CD4-positive, alpha-beta T cell treated with Interleukin-21 for 1 hour (primary cell): ENCODE results near the gene SLC6A8.
"Not testable (repeated sequence)": the region's sequence is repeated elsewhere in the genome, so short reads cannot be mapped to it uniquely, and the experiment has no call there.

Experiments
- DNase-seq: peaks from one replicate; pipeline ENCODE4 v3.0.0-alpha.2; 2020

The SLC6A8 gene

DNA sequence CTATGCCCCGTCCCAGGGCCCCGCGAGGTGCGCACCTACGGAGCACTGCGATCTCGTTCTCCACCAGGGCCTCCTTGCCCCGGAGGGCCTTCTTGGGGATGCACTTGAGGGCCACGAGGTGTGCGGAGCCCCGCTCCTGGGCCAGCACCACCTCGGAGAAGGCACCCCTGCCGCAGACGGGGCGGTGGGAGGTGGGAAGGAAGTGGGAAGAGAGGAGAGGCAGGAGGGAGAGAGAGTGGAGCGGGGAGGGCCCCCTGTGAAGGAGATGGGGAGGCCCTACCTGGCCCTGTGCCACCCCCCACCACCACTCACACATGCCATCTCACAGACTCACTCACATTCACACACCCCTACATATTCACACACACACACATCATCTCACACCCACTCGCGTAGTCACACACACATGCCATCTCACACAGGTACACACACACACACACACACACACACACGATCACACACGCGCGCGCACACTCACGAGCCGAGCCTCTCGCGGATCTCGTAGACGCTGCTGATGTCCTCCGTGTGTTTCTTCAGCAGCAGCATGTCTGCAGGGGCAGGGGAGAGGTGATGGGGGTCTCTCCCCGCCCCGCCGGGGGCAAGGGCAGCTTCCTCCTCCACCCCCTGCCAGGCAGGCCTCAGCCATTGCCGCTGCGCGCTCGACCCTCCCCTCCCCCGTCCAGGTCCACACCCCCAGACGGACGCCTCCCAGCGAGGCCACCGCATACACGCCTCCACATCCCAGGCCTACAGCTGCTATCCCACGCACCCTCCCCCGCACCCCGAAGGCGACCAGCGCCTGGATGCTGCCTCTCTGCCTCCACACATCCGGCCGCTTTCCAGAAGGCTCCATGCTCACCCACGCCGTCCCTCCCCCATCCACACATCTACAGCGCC lies 14.9 kb upstream of the SLC6A8 start:
- DNase-seq, result no peak

DNA sequence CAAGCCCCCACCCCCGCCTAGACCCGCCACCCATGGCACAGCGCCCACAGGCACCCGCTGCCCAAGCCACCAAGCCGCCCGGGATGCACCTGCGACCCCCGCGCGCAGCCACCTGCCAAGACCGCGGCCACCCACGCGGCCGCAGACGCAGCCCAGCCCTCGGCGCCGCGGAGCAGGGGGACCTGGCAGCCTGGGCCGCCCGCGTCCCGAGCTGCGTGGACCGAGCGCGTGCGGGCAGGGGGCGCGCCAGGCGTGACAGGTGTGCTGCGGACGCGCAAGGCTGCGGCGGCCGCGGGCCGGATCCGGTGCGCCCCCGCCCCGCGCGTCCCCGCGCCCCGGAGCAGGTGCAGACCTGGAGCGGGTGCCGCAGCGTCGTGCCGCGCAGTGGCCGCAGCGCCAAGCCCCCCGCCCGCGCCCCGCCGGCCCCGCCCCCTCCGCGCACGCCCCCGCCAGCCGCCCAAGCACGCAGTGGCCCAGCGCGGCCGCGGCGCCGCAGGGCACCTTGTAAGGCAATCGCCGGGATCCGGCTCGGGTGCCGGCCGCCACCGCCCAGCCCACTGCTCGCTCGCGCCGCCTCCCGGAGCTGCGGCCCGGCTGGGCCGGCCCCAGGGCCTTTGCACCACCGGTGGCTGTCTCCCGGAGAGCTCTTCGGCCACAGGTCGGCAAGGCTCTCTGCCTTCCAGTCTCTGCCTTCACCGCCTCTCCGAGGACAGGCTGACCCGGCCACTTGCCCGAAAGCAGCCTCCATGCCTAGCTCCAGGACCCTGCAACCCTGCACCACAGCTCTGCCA lies 14.1 kb upstream of the SLC6A8 start, which contains the start of gene PNCK:
Gene PNCK (minus strand): TSS at position 386 of the 791 bp plus-strand sequence. CDS start 737 bp downstream, outside the sequence.
- no peak for DNase-seq

DNA sequence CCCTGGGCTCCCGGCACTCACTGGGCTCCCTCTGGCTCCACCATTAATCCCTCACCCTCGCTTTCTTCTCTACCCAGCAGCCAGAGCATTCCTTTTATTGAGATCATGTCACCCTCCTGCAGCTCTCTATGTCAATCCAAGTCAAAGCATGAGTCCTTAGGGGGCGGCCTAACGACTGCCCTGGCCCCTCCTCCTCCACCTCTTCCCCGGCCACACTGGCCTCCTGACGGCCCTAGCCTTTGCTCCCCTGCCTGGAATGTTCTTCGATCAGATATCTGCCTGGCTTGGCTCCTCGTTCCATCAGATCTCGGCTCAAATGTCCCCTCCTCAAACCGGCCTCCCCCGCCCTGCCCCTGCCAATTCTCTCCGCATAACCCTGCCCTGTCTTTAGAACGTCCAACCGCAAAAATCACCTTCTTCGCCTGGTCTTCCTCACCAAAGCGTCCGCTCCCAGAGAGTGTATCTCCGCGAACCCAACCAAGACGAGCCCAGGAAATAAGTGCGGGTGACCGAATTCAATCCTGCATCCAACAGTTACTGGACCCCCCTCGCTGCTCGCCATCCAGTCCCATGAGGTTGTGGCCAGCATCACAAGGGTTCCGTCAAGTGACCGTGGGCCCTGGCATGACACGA lies 13.4 kb upstream of the SLC6A8 start:
- no peak for DNase-seq

DNA sequence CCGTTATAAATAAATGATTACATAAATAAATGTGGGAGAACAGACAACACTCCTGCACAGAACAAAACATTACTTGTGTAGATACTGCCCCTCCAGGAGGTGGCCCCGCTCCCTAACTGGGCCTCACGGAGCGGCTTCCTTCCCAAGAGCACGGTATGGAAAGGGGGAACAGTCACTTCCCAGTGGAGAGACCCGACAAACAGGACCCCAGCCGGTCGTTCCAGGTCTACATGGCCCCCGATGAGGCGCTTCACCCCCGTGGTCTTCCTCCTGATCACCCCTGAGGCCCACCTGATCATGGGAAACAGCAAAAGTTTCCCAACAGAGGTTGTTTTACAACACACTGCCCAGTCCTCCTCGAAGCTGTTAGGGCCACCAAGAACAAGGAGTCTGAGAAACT lies 6.6 kb upstream of the SLC6A8 start:
- DNase-seq, result no peak

DNA sequence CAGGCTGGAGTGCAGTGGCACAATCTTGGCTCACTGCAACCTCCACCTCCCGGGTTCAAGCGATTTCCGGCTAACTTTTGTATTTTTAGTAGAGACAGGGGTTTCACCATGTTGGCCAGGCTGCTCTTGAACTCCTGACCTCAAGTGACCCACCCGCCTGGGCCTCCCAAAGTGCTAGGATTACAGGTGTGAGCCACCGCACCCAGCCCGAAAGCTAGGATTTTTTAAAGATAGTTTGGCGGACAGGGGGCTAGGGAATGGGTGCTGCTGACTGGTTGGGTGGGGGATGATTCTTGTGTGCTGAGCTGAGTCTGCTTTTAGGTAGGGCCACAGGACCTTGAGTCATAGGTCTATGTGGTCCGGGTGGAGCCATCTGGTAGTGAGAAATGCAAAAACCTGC lies 4.2 kb upstream of the SLC6A8 start:
- not testable (repeated sequence) for DNase-seq

DNA sequence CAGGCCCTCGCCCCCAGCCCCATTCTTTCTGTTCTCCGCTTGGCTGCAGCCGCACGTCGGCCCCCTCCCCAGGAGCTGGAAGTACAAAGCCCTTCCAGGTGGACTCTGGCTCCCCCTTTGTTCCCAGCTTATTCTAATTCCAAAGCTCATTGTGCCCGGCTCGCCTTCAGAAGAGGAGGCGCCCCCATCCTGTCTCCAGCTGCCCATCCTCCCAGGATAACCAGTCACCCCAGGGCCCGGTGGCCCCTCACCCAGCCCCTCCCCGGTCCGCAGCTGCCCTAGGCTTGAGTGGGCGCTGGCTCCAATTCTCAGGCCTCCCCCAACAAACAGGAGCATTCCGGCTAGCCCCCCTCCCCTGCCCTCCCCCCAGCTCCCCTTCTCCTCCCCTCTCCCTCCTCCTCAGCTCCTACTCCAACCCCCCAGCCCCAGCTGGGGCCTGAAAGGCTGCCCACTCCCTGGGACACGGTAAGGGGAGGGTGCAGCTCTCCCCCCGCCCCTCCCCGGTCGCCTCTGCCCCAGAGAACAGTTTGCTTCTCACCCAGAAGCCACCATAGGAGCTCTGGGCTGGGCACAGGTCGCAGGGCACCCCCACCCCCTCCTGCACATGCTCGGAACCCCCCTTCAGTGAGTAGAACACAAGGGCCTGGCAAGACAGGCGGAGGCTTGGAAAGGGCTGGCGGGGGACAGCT lies 3.1 kb upstream of the SLC6A8 start:
- DNase-seq, result no peak

DNA sequence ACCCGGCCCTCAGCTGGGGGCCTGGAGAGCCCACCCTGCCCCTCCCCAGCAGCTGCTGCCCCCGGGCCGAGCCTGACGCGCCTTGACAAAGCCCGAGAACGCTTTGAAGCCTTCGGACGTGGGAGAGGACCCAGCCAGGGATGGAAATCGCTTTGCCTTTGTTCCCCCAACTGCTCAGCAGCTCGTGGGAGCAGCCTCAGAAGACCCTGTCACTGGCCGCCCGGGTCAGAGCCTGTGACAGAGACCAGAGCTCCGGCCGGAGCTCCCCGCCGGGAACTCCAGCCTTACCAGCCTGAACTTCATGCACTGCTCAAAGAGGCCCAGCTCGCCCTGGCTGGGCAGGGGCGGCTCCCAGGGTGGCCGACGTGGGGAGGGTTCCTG lies 2.6 kb upstream of the SLC6A8 start:
- no peak for DNase-seq

DNA sequence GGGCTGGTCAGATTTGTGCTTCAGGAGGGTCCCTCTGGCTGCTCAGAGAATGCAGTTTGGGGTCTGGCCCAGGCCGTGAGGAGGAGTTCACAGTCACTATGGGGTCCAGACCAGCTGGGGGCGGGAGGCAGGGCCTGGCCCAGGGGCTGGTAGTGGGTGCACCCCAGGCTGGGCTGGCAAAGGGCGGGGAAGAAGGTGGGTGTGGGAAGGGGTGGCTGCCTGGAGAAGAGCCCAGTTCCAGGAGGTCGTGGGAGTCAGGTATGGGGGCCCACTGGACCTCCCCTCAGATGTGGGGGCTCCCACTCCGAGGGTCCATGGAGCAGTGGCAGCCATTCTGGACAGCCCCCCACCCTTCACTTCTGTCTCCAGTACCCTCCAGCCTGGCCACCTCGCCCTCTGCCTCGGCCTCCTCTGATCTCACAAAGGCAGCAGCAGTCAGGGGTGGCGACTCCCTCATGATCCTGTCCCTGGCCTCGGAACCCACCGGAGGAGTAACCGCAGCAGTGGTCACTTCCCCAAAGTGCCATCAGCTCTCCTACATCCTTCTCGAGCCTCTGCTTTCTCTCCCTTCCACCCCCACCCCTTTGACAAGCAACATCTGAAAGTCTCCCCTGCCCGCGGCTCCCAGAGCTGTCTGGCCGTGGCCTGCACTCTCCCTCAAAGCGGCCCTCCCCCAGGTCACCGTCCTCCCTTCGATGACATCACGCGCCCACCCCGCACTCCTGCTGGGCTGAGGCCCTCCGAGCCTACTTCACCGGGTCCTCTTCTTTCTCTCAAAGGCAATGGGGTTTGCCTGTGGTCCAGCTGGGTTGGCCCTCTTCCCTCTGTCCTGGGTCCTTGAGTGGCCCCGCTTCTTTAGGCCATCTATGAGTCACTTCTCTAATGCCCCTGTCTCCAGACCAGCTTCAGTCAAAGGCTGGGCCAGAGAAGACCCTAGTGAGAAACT lies 1.7 kb upstream of the SLC6A8 start:
- no peak for DNase-seq

DNA sequence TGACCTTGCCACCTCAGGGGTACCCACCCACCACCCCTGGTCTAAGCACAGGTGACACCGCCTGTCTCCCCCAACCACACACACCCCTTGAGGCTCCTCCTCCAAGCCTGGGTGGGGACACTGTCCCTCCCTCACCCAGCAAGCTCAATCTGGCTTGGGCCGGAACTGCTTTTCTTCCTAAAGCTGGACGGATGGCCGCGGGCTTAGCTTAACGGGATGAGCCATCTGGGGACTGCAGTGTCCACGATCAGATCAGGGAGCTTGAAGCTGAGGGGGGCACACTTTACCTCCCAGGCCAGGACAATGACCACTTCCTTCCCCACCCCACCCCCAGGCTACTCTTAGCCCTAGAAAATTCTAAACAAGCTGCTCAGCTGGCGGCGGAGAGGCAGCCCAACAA lies 1.0 kb upstream of the SLC6A8 start:
- DNase-seq, result no peak

DNA sequence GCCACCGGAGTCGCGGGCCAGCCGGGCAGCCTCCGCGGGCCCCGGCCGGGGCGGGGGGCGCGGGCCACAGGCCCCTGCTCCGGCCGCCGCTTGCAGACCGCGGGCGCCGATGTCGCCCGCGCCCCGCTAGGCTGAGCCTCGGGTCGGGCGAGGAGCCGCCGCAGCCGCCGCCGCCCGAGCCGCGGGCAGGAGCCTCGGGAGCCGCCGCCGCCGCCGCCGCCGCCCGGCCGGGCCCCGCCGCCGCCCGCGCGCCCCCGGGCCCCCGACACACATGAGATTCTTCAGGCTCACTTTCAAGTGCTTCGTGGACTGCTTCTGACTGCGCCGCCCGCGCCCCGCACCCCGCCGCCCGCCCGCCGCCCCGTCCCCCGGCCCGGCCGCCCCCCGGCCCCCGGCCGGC lies 345 bp downstream of the SLC6A8 start:
- DNase-seq, result no peak

DNA sequence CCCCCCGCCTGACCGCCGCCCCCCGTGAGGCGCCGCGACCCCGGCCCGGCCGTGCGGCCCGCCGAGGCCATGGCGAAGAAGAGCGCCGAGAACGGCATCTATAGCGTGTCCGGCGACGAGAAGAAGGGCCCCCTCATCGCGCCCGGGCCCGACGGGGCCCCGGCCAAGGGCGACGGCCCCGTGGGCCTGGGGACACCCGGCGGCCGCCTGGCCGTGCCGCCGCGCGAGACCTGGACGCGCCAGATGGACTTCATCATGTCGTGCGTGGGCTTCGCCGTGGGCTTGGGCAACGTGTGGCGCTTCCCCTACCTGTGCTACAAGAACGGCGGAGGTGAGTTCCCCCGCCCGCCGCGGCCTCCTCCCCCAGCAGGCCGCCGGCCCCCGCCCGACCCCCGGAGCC lies 780 bp downstream of the SLC6A8 start:
- DNase-seq, result no peak

DNA sequence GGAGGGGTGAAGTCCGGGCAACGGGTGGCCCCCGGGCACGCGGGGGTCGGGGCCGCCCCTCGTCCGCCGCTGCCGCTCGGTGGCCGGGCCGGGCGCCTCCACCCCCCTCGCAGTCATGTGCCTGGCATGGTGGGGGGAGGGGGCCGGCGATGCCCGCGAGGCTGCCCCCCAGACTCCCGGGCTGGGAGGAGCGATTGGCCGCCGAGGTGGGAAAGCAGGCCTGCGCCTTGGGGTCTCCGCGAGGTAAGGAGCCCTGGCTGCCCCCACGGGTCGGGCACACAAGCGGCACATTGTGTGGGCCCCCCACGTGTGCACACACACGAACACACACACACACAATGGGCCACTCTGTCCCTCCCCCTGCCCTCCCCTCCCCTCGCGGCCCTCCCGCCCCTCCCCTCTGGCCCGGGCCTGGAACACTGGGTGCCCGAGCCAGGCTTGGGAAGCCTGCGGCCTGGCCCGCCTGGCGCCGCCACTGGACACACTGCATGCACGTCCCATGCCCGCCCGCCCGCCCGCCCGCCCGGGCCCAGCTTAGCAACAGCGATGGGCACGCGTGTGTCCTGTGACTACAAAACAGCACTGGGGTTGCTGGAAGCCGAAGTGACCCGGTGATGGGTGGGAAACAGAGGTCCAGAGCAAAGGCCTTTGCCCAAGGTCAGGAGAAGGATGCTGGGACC lies 1.3 kb downstream of the SLC6A8 start:
- no peak for DNase-seq

DNA sequence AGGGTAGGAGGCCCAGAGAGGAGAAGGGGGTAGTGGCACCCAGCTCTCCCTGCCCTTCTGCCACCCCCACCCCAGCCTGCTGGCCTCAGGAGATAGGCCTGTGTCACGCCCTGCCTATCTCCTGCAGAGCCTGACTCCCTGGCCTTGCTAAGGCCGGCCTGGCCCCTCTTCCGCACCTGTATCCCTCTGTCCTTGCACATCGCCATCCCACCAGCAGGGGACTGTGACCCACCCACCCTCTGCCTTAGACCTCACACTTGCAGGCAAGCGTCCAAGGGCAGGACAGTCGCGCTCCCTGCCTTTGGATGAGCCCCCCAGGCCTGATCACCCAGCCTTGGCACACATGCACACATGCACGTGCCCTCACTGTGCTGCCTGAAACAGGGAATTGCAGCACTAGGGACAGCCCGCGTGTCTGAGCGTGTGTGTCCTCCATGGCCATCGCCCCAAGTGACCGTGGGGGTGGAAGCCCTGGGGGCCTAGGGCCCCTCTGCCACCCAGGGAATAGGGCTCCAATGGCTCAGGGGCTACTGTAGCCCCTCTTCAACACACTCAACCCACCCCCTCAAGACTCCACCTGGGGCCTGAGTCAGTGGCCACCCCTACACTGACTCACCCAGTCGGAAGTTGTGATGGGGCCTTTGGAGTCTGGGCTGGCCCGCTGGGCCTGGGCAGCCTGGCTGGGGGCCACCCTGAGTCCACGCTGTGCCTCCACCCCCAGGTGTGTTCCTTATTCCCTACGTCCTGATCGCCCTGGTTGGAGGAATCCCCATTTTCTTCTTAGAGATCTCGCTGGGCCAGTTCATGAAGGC lies 2.1 kb downstream of the SLC6A8 start:
- no peak for DNase-seq

DNA sequence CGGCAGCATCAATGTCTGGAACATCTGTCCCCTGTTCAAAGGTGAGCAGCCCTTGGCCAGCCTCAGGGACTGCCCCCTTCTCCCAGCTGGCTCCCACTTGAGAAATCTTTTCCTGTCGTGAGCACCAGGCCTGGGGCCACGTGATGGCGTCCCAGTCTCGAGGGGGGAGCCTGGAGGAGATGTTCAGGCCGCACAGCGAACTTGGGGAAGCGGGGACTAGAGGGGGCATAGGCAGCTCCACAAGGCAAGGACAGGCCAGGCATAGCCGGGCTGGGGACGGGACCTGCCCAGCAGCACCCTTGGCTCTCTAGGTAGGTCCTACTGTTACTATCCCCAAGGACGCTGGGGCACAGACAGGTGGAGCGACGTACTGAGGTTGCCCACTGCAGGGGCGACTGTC lies 2.7 kb downstream of the SLC6A8 start:
- no peak for DNase-seq

DNA sequence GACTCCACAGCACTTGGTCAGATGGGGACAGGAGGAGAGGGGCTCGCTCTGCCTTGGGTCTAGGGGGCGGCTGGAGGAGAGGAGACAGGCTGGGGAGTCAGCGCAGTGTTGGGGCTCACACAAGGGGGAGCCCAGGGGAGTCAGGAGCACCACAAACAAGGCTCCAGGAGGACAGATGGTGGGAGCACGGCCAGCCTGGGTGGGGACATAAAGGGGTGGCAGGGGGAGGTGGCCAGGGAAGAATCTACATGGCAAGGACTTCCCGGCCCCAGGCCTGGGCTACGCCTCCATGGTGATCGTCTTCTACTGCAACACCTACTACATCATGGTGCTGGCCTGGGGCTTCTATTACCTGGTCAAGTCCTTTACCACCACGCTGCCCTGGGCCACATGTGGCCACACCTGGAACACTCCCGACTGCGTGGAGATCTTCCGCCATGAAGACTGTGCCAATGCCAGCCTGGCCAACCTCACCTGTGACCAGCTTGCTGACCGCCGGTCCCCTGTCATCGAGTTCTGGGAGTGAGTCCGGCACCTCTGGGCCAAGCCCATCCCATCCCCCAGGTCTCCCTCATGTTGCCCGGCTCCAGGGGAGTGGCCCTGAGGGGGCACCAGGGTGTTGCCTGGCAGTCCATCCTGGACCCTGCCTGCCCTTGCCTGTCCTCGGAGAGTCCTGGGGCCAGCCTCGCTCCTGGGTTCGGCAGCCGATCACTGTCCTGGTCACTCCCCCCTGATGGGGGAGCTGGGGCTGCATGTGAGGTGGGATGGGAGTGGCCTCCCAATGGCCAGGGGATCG lies 3.5 kb downstream of the SLC6A8 start:
- DNase-seq, result not testable (repeated sequence)

DNA sequence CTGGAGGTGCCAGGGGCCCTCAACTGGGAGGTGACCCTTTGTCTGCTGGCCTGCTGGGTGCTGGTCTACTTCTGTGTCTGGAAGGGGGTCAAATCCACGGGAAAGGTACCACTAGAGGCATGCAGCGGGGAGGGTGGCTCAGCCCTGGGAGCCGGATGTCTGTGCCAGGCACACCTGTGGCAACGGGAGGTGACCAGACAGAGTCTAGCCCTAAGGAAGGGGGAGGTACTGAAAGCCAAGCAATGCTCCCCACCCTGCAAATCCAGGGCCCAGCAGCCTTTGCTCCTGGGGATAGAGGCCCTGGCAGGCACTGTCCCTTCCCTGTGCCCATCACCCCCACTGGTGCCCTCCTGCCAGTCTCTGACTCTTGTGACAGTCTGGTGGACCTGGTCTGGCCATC lies 4.3 kb downstream of the SLC6A8 start:
- DNase-seq, result no peak

DNA sequence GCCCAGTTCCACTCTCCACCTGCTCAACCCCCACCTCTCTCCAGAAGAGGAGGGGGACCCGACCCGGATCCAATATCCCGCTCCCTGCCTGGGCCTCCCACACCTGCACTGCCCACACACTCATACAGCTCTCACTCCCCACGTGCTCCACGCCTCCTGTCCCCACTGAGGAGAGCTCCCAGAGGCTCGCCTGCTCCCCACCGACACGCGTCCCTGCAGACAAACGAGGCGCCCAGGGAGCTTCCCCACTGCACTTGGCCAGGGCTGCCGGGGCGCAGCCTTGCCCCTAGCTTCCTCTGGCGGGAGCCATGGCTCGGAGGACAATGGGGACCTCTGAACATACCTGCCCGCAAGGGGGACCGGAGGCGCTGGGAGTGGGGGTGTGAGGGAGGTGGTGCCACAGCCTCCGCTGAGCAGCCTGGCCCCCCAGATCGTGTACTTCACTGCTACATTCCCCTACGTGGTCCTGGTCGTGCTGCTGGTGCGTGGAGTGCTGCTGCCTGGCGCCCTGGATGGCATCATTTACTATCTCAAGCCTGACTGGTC lies 5.0 kb downstream of the SLC6A8 start:
- DNase-seq, result no peak

DNA sequence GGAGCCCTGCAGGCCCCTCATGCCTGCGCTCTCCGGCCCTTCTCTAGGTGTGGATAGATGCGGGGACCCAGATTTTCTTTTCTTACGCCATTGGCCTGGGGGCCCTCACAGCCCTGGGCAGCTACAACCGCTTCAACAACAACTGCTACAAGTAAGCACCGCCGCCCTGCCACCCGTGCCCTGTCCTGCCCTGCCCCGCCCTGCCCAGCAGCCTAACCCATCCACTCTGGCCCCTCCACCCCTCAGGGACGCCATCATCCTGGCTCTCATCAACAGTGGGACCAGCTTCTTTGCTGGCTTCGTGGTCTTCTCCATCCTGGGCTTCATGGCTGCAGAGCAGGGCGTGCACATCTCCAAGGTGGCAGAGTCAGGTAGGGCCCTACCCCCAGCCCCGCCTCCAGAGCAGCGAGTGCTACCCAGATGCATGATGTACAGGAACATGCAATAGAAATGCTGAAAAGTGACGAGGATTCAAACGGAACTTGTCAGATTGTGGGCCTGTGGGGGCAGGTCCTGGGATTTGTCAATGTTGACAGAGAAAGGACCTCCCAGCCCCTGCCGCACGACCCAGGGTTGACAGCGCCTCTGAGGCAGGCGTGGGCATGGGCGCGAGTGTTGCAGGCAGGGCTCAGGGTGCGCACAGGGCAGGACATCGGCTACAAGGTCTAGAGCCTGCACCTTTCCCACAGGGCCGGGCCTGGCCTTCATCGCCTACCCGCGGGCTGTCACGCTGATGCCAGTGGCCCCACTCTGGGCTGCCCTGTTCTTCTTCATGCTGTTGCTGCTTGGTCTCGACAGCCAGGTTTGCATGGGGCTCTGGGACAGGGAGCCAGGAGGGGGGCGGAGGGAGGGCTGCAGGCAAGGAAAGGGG lies 5.7 kb downstream of the SLC6A8 start:
- DNase-seq, result no peak
